Smooth muscle cell (in vitro differentiated cells): ENCODE results near the gene MLKL. TPM values are rescaled to one million over a fixed set of nuclear protein-coding genes. Genes with fewer than 3 reads are reported as not detected.

ENCODE experiments used
- DNase-seq: peaks from one replicate; lab custom pipeline; 2025; ENCODE audit not compliant: unreplicated experiment; lab: John Stamatoyannopoulos, UW
- H2AFZ ChIP-seq: fragments of 200-600 bp; sonication (generic); 2 replicates; pipeline ENCODE4 v1.6.0; 2016; ENCODE audit warnings: antibody characterized with exemption, low read depth, mild to moderate bottlenecking
- H3F3A ChIP-seq: fragments of 200-600 bp; sonication (generic); 2 replicates; pipeline ENCODE4 v1.6.0; 2017; ENCODE audit warnings: antibody characterized with exemption, low read depth
- H3K27ac ChIP-seq: fragments of 200-600 bp; sonication (generic); 2 replicates; pipeline ENCODE4 v1.5.1; 2016; ENCODE audit warnings: low read depth, mild to moderate bottlenecking
- H3K27me3 ChIP-seq: fragments of 200-600 bp; sonication (generic); 2 replicates; pipeline ENCODE4 v1.6.1; 2016; ENCODE audit warnings: low read depth, mild to moderate bottlenecking
- H3K36me3 ChIP-seq: fragments of 200-600 bp; sonication (generic); 2 replicates; pipeline ENCODE4 v1.5.1; 2016; ENCODE audit warnings: low read depth
- H3K4me1 ChIP-seq: fragments of 200-600 bp; sonication (generic); 2 replicates; pipeline ENCODE4 v1.5.1; 2016; ENCODE audit warnings: low read depth
- H3K4me2 ChIP-seq: fragments of 200-600 bp; sonication (generic); 2 replicates; pipeline ENCODE4 v1.6.0; 2016; ENCODE audit warnings: mild to moderate bottlenecking
- H3K4me3 ChIP-seq: fragments of 200-600 bp; sonication (generic); 2 replicates; pipeline ENCODE4 v1.5.1; 2016; ENCODE audit warnings: mild to moderate bottlenecking
- H3K79me2 ChIP-seq: fragments of 200-600 bp; sonication (generic); 2 replicates; pipeline ENCODE4 v1.6.0; 2016; ENCODE audit warnings: low read depth, mild to moderate bottlenecking
- H3K9ac ChIP-seq: fragments of 200-600 bp; sonication (generic); 2 replicates; pipeline ENCODE4 v1.6.0; 2016; ENCODE audit warnings: low read depth
- H3K9me3 ChIP-seq: fragments of 200-600 bp; sonication (generic); replicated peaks from 2 replicates; pipeline ENCODE4 v1.5.1; 2016; ENCODE audit warnings: low read depth
- H4K20me1 ChIP-seq: fragments of 200-600 bp; sonication (generic); 2 replicates; pipeline ENCODE4 v1.6.0; 2016; ENCODE audit warnings: low read depth
- CTCF ChIP-seq: fragments of 200-600 bp; sonication (generic); IDR thresholded peaks from 2 replicates; pipeline ENCODE4 v1.5.1; 2017; ENCODE audit warnings: borderline replicate concordance, mild to moderate bottlenecking, antibody characterized with exemption; ENCODE audit not compliant: insufficient read depth, poor library complexity, severe bottlenecking
- WGBS: methylation state at CpG from one replicate; pipeline ENCODE4 v1.1.7; 2016; ENCODE audit warnings: low lambda C conversion rate; 5-methylcytosine and 5-hydroxymethylcytosine counted together
- polyA plus RNA-seq: library from polyadenylated mRNA; unstranded; fragments of >200 nt; fragmentation: Nextera tagmentation; extraction: Ambion mirVana; gene quantifications from 2 replicates; pipeline ENCODE4 v1.2.1, GENCODE V29; 2016
- total RNA-seq: library from RNA; depleted of rRNA; stranded (reverse); fragments of >200 nt; gene quantifications from 2 replicates; pipeline ENCODE4 v1.2.3, GENCODE V29; 2014

MLKL gene
- total and polyA plus RNA-seq, 2 experiments from 2014 or later, result 4.3 to 4.6 TPM

- no peak for DNase-seq
- 83% methylated on average over 4 of the region's 4 CpGs for WGBS
These were observed 2.4 kb downstream of the MLKL start for GRCh38 chr16:74698222-74698621.

GRCh38 chr16:74695450-74696422 is 4.9 kb downstream of the MLKL start:
- H2AFZ ChIP-seq, result peak overlapping the region; percentile 91
- H3K9ac ChIP-seq, result no peak overlapping the region
- no peaks in the 10 kb centered on the region for H3F3A ChIP-seq
- 59% methylated on average over 19 of the region's 19 CpGs for WGBS
- no peaks in the 10 kb centered on the region for H3K9me3 ChIP-seq
- H3K27ac ChIP-seq, result no peak overlapping the region
- peak overlapping the region; percentile 59 for H3K4me3 ChIP-seq
- TF ChIP-seq CTCF, result no peak
- peak; percentile 9 for DNase-seq
- H3K27me3 ChIP-seq, result no peaks in the 10 kb centered on the region
- no peaks in the 10 kb centered on the region for H3K79me2 ChIP-seq
- peak overlapping the region; percentile 90 for H3K4me2 ChIP-seq
- no peaks in the 10 kb centered on the region for H4K20me1 ChIP-seq
- peaks cover 8% of the 10 kb centered on the region for H3K4me1 ChIP-seq
- H3K36me3 ChIP-seq, result no peaks in the 10 kb centered on the region

More at GRCh38 chr16:74698222-74698621, 2.4 kb downstream of the MLKL start:
- TF ChIP-seq CTCF, result no peak
- H2AFZ ChIP-seq, result no peak overlapping the region
- H3F3A ChIP-seq, result no peaks in the 10 kb centered on the region
- no peak overlapping the region for H3K27ac ChIP-seq
- no peaks in the 10 kb centered on the region for H3K36me3 ChIP-seq
- H3K9ac ChIP-seq, result no peak overlapping the region
- H4K20me1 ChIP-seq, result no peaks in the 10 kb centered on the region
- no peaks in the 10 kb centered on the region for H3K9me3 ChIP-seq
- H3K4me3 ChIP-seq, result no peak overlapping the region
- no peak overlapping the region for H3K4me2 ChIP-seq
- H3K27me3 ChIP-seq, result no peaks in the 10 kb centered on the region
- peaks cover 8% of the 10 kb centered on the region for H3K4me1 ChIP-seq
- H3K79me2 ChIP-seq, result no peaks in the 10 kb centered on the region

GRCh38 chr16:74691093-74691855 is 9.4 kb downstream of the MLKL start:
- DNase-seq, result no peak
- no peaks in the 10 kb centered on the region for H3K9me3 ChIP-seq
- H3K4me1 ChIP-seq, result peaks cover 3% of the 10 kb centered on the region
- no peaks in the 10 kb centered on the region for H3K36me3 ChIP-seq
- H3F3A ChIP-seq, result no peaks in the 10 kb centered on the region
- no peaks in the 10 kb centered on the region for H3K79me2 ChIP-seq
- no peak for TF ChIP-seq CTCF
- H3K9ac ChIP-seq, result no peak overlapping the region
- H3K4me2 ChIP-seq, result no peak overlapping the region
- no peak overlapping the region for H3K27ac ChIP-seq
- H2AFZ ChIP-seq, result no peak overlapping the region
- no peak overlapping the region for H3K4me3 ChIP-seq
- H3K27me3 ChIP-seq, result no peaks in the 10 kb centered on the region
- 84% methylated on average over 10 of the region's 10 CpGs for WGBS
- no peaks in the 10 kb centered on the region for H4K20me1 ChIP-seq
